Lower lobe of right lung (tissue), 2 donors: ENCODE measurements around the gene NVL. TPM values are rescaled to one million over a fixed set of nuclear protein-coding genes. Genes with fewer than 3 reads are reported as not detected.

Source experiments
- ATAC-seq, 2 donors: fragments of 200-7000 bp; cut with Tn5 transposase; one replicate each; pipeline ENCODE4 v1.9.1; 2020 to 2022; ENCODE audit warnings: mild to moderate bottlenecking in 2 of 2, moderate library complexity in 2 of 2
- DNase-seq: peaks from one replicate; pipeline ENCODE4 v3.0.0-alpha.2; 2020
- H3K27ac ChIP-seq: fragments of 200-600 bp; one replicate; pipeline ENCODE4 v1.8.0; 2022
- H3K27me3 ChIP-seq: fragments of 200-600 bp; one replicate; pipeline ENCODE4 v1.8.0; 2022; ENCODE audit warnings: low read depth
- H3K36me3 ChIP-seq: fragments of 200-600 bp; one replicate; pipeline ENCODE4 v1.8.0; 2022; ENCODE audit warnings: mild to moderate bottlenecking
- H3K4me1 ChIP-seq: fragments of 200-600 bp; one replicate; pipeline ENCODE4 v1.8.0; 2022
- H3K4me3 ChIP-seq: fragments of 200-600 bp; one replicate; pipeline ENCODE4 v1.8.0; 2022; ENCODE audit warnings: mild to moderate bottlenecking
- H3K9me3 ChIP-seq: fragments of 200-600 bp; one replicate; pipeline ENCODE4 v1.8.0; 2022
- CTCF ChIP-seq: fragments of 200-600 bp; IDR thresholded peaks from one replicate; pipeline ENCODE4 v1.8.0; 2022; ENCODE audit warnings: antibody characterized with exemption, mild to moderate bottlenecking
- intact Hi-C: fragments of 100-400 bp; cut with DNase I; formaldehyde crosslinking; loops from one replicate; pipeline ENCODE4 v1.11.0; 2022
- total RNA-seq: library from RNA; stranded (reverse); fragmentation: NEBNext Ultra II Directional; extraction: Animal tissue kit (Norgen Biotek cat#: 25700); gene quantifications from one replicate; pipeline ENCODE4 v1.2.1, GENCODE V29; 2021
- donor health status: DM: no; HTN: yes; CAD: no; lungs with severe emphysema.

The NVL gene
- total RNA-seq, 1 donor from 2014 or later, result 30.4 TPM

- H3K36me3 ChIP-seq, result no peaks in the 10 kb centered on the region
- peaks cover 4% of the 10 kb centered on the region for H3K27me3 ChIP-seq
- ATAC-seq (peak; percentile 49 to 50), DNase-seq (no peak)
- H3K4me3 ChIP-seq, result no peak overlapping the region
- peaks cover 5% of the 10 kb centered on the region for H3K4me1 ChIP-seq
- TF ChIP-seq CTCF, result no peak
- intact Hi-C loops, result no loop called here
- peak overlapping the region; percentile 59 for H3K27ac ChIP-seq
- H3K9me3 ChIP-seq, result peaks cover 14% of the 10 kb centered on the region
Observed at GRCh38 chr1:224339442-224340033, 9.6 kb upstream of the NVL start.

GRCh38 chr1:224338150-224338838 is 8.3 kb upstream of the NVL start:
- DNase-seq (no peak), ATAC-seq (peak; percentile 84 to 91)
- Histone ChIP-seq H3K27me3 (peaks cover 4% of the 10 kb centered on the region), H3K4me1 (peaks cover 5% of the 10 kb centered on the region), H3K4me3 (no peak overlapping the region), H3K27ac (peak overlapping the region; percentile 59), H3K9me3 (peaks cover 1% of the 10 kb centered on the region), H3K36me3 (no peaks in the 10 kb centered on the region)
- TF ChIP-seq CTCF, result no peak
- intact Hi-C loops, result no loop called here

- DNase-seq, result no peak
- no peak overlapping the region for H3K4me3 ChIP-seq
- no peak for ATAC-seq
- no peaks in the 10 kb centered on the region for H3K9me3 ChIP-seq
- H3K36me3 ChIP-seq, result no peaks in the 10 kb centered on the region
- no peak for TF ChIP-seq CTCF
- intact Hi-C loops, result loop anchor here (5.0 kb wide), 1 partner anchor 217 kb away; no protein-coding TSS in a partner anchor
- peaks cover 10% of the 10 kb centered on the region for H3K4me1 ChIP-seq
- H3K27ac ChIP-seq, result no peak overlapping the region
- H3K27me3 ChIP-seq, result no peaks in the 10 kb centered on the region
Observed at GRCh38 chr1:224333939-224334786, 4.2 kb upstream of the NVL start.

- peak; percentile 71 for TF ChIP-seq CTCF
- H3K27me3 ChIP-seq, result no peaks in the 10 kb centered on the region
- no peak for DNase-seq
Observed at GRCh38 chr1:224333309-224333926, 3.4 kb upstream of the NVL start.

GRCh38 chr1:224331824-224332223 is 1.9 kb upstream of the NVL start:
- Histone ChIP-seq H3K9me3 (no peaks in the 10 kb centered on the region), H3K4me3 (no peak overlapping the region), H3K27me3 (no peaks in the 10 kb centered on the region), H3K27ac (no peak overlapping the region), H3K36me3 (no peaks in the 10 kb centered on the region), H3K4me1 (peaks cover 29% of the 10 kb centered on the region)
- ATAC-seq, result no peak
- no peak for DNase-seq
- intact Hi-C loops, result loop anchor here (5.0 kb wide), 1 partner anchor 215 kb away; no protein-coding TSS in a partner anchor
- no peak for TF ChIP-seq CTCF

More at GRCh38 chr1:224333309-224333926, 3.4 kb upstream of the NVL start:
- ATAC-seq, result peak; percentile 63 to 74
- intact Hi-C loops, result loop anchor here (5.0 kb wide), 1 partner anchor 216 kb away; no protein-coding TSS in a partner anchor
- Histone ChIP-seq H3K36me3 (no peaks in the 10 kb centered on the region), H3K27ac (no peak overlapping the region), H3K9me3 (no peaks in the 10 kb centered on the region), H3K4me3 (no peak overlapping the region), H3K4me1 (peaks cover 17% of the 10 kb centered on the region)
